ENCODE results near the gene SNX20.

SNX20 gene

DNA sequence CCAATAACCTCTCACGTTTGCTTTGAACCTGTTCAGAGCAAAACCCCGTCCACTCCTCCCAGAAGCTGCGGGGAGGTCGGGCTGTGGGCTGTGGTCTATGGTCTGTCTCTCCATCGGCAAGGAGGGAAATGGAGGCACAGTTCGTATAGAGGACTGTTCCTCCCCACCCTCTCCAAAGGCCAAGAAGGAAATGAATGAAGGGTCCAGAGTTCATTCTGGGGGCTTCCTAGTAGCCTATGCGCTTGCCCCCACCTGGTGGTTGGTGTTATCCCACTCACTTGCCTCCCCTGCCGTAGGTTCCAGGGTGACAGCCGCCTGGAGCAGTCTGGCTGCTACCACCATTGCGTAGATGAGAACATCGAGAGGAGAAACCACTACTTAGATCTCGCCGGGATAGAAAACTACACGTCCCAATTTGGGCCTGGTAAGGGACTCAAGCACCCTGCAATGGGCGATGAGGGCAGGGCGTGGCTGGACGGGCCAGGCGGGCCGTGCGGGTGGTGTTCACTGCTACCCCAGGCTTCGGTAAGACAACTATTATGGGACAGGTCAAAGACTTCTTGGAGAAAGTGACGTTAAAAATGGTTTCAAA is 49.0 kb downstream of the SNX20 start:
- H3K9me3 ChIP-seq (ENCODE audit: insufficient read depth, low read length) = no peaks in the 10 kb centered on the region
- H3K27ac ChIP-seq (ENCODE audit: low read depth, low read length) = no peak overlapping the region
- H3K27me3 ChIP-seq (ENCODE audit: low read length) = no peaks in the 10 kb centered on the region
- TF ChIP-seq, protein P1, sequence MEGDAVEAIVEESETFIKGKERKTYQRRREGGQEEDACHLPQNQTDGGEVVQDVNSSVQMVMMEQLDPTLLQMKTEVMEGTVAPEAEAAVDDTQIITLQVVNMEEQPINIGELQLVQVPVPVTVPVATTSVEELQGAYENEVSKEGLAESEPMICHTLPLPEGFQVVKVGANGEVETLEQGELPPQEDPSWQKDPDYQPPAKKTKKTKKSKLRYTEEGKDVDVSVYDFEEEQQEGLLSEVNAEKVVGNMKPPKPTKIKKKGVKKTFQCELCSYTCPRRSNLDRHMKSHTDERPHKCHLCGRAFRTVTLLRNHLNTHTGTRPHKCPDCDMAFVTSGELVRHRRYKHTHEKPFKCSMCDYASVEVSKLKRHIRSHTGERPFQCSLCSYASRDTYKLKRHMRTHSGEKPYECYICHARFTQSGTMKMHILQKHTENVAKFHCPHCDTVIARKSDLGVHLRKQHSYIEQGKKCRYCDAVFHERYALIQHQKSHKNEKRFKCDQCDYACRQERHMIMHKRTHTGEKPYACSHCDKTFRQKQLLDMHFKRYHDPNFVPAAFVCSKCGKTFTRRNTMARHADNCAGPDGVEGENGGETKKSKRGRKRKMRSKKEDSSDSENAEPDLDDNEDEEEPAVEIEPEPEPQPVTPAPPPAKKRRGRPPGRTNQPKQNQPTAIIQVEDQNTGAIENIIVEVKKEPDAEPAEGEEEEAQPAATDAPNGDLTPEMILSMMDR (IDR thresholded peaks at IDR 0.05; ENCODE audit: insufficient read depth, low read length, poor library complexity, severe bottlenecking) = no peak
- no peak for TF ChIP-seq EZH2phosphoT487 (conservative IDR thresholded peaks at IDR 0.05; ENCODE audit: low read length)
- H3K9me2 ChIP-seq (replicated peaks; ENCODE audit: insufficient read depth, low read length) = no peaks in the 10 kb centered on the region
- no peak overlapping the region for H3K9ac ChIP-seq (ENCODE audit: low read length)
- no peaks in the 10 kb centered on the region for H3K79me2 ChIP-seq (ENCODE audit: insufficient read depth, low read length)
- H3F3A ChIP-seq (ENCODE audit: insufficient read depth) = no peaks in the 10 kb centered on the region
- no peak overlapping the region for H2AFZ ChIP-seq (ENCODE audit: low read depth, low read length, severe bottlenecking)
- H3K36me3 ChIP-seq (ENCODE audit: low read length) = no peaks in the 10 kb centered on the region
- H4K20me1 ChIP-seq (ENCODE audit: low read depth, low read length) = no peaks in the 10 kb centered on the region
- no peak overlapping the region for H3K4me3 ChIP-seq (ENCODE audit: insufficient read depth, low read length, poor library complexity, severe bottlenecking)
- no peak overlapping the region for H3K4me2 ChIP-seq (ENCODE audit: low read depth, low read length, poor library complexity, severe bottlenecking)

- Histone ChIP-seq H3K27me3 (ENCODE audit: low read length) (no peaks in the 10 kb centered on the region), H3K4me3 (ENCODE audit: insufficient read depth, low read length, poor library complexity, severe bottlenecking) (no peak overlapping the region), H3K9me2 (replicated peaks; ENCODE audit: insufficient read depth, low read length) (no peaks in the 10 kb centered on the region), H3K9ac (ENCODE audit: low read length) (no peak overlapping the region), H3K4me2 (ENCODE audit: low read depth, low read length, poor library complexity, severe bottlenecking) (no peak overlapping the region), H3K9me3 (ENCODE audit: insufficient read depth, low read length) (no peaks in the 10 kb centered on the region), H3F3A (ENCODE audit: insufficient read depth) (no peaks in the 10 kb centered on the region), H3K36me3 (ENCODE audit: low read length) (no peaks in the 10 kb centered on the region), H3K79me2 (ENCODE audit: insufficient read depth, low read length) (no peaks in the 10 kb centered on the region), H2AFZ (ENCODE audit: low read depth, low read length, severe bottlenecking) (no peak overlapping the region), H4K20me1 (ENCODE audit: low read depth, low read length) (no peaks in the 10 kb centered on the region), H3K27ac (ENCODE audit: low read depth, low read length) (no peak overlapping the region)
- TF ChIP-seq, protein P1 (IDR thresholded peaks at IDR 0.05; ENCODE audit: insufficient read depth, low read length, poor library complexity, severe bottlenecking) = no peak
- TF ChIP-seq EZH2phosphoT487 (conservative IDR thresholded peaks at IDR 0.05; ENCODE audit: low read length) = no peak
These were observed 49.7 kb downstream of the SNX20 start for GRCh38 chr16:50631249-50631984.

- Histone ChIP-seq H4K20me1 (ENCODE audit: low read depth, low read length) (no peaks in the 10 kb centered on the region), H3K9me2 (replicated peaks; ENCODE audit: insufficient read depth, low read length) (no peaks in the 10 kb centered on the region), H3K27ac (ENCODE audit: low read depth, low read length) (no peak overlapping the region), H3K4me2 (ENCODE audit: low read depth, low read length, poor library complexity, severe bottlenecking) (no peak overlapping the region), H3K9ac (ENCODE audit: low read length) (no peak overlapping the region), H3K79me2 (ENCODE audit: insufficient read depth, low read length) (no peaks in the 10 kb centered on the region), H3F3A (ENCODE audit: insufficient read depth) (no peaks in the 10 kb centered on the region), H3K9me3 (ENCODE audit: insufficient read depth, low read length) (no peaks in the 10 kb centered on the region), H3K4me3 (ENCODE audit: insufficient read depth, low read length, poor library complexity, severe bottlenecking) (no peak overlapping the region), H3K27me3 (ENCODE audit: low read length) (no peaks in the 10 kb centered on the region), H3K36me3 (ENCODE audit: low read length) (no peaks in the 10 kb centered on the region), H2AFZ (ENCODE audit: low read depth, low read length, severe bottlenecking) (no peak overlapping the region)
- TF ChIP-seq, protein P1 (IDR thresholded peaks at IDR 0.05; ENCODE audit: insufficient read depth, low read length, poor library complexity, severe bottlenecking) = no peak
- TF ChIP-seq EZH2phosphoT487 (conservative IDR thresholded peaks at IDR 0.05; ENCODE audit: low read length) = no peak
These were observed 50.6 kb downstream of the SNX20 start for GRCh38 chr16:50630394-50631020.

All from SU-DHL-6 (cell line).